NCI-H2081 (cell line): ENCODE data around the gene TSNAXIP1.
A peak's percentile ranks its signal among the peaks of the same experiment; 100 is the strongest.
"Not testable (repeated sequence)": the region's sequence is repeated elsewhere in the genome, so short reads cannot be mapped to it uniquely, and the experiment has no call there.

ENCODE experiments used
- DNase-seq, 2 experiments: peaks; one replicate each; lab custom pipeline; 2025; lab: John Stamatoyannopoulos, UW

TSNAXIP1 gene

DNA sequence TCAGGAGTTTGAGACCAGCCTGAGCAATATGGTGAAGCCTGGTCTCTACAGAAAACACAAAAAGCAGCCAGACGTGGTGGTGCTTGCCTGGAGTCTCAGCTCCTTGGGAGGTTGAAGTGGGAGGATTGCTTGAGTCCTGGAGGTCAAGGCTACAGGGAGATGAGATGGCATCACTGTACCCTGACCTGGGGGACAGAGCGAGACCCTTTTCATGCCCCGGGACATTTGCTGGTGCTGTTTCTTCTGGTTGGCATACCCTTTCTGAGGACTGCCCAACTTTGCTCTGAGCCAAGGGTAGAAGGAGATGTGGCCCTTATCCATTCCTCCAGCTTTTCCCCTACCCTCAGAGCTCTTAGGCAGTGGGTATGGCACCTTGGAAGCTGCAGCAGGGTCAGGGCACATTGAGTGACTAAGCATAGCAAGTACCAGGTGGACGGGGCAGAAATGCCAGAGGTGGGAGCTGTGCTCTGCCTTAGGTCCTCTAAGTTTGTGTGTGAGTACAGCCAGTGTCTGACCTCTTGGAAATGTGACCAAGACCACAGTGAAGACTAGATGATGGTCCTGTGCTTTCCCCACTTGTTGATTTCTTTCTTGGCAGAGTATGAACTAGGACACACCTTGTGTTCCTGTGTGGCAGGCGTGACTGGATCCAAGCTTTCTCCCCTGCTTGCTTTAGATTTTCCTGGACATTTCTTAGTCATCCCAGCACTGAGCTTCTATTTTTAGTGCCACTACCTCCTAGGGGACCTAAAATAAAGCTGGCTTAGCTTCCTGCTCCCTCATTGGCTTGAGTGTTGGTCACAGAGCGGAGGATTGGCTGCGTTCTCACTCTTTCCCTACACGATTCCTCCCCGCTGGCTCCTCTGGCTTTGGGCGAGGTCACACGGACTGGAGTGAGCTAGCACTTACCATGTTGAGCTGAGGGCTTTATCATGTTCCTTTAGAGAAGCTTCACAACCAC lies 56.2 kb downstream of the TSNAXIP1 start:
- DNase-seq = no peak

DNA sequence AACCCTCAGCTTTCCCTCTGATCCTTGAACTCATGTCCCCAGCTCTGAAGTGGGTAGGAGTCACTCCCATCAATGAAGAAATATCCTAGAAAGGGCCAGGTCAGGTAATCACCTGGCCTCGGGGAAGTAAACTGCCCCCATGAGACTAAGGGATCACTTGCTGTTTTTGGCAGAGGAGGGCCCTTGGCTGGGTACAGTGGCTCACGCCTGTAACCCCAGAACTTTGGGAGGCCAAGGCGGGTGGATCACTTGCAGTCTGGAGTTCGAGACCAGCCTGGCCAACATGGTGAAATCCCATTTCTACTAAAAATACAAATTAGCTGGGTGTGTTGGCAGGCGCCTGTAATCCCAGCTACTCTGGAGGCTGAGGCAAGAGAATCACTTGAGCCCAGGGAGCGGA lies 57.4 kb downstream of the TSNAXIP1 start:
- not testable (repeated sequence) for DNase-seq

- DNase-seq = no peak
Observed at GRCh38 chr16:67864594-67864993, 57.9 kb downstream of the TSNAXIP1 start.

- no peak for DNase-seq
Observed at GRCh38 chr16:67865318-67865717, 58.6 kb downstream of the TSNAXIP1 start.

DNA sequence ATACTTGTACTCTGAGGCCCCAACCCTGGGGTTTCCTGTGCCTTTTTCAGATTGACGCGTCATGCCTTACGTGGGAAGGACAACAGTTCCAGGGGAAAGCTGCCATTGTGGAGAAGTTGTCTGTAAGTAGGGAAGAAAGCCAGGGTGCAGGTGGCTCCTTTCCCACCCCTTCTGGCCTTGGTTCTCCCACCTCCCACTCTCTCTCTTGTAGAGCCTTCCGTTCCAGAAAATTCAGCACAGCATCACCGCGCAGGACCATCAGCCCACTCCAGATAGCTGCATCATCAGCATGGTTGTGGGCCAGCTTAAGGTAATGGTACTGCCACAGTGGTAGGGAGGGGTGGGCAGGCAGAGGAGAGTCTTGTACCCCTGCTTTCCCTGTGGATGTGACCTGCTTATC lies 61.6 kb downstream of the TSNAXIP1 start:
- DNase-seq = no peak

- DNase-seq = no peak
Observed at GRCh38 chr16:67869653-67870052, 63.0 kb downstream of the TSNAXIP1 start.

DNA sequence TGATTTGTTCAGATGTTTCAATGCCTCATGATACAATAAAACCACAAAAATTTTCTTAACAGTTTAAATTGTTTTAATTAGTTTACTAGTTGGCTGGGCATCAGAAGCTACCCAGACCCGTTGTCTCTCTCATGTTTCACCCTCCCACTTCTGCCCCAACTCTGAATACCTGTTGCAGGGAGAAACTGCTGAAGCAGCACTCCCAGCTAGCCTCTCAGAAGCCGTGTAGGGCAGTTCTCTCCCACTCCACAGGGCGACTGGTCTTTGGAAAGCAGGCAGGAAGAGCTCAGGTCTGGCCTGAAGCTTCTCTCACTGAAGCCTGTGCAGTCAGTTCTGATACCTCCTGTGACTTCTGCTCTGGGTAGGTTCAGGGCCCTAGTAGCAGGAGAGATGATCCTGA lies 64.6 kb downstream of the TSNAXIP1 start:
- DNase-seq = no peak

GRCh38 chr16:67872131-67872630 lies 65.5 kb downstream of the TSNAXIP1 start:
- DNase-seq = no peak

GRCh38 chr16:67872631-67873434 lies 66.1 kb downstream of the TSNAXIP1 start, which contains the start of gene EDC4:
EDC4 (plus strand) TSS chr16:67873052; CDS start chr16:67873262, 210 bp downstream.
- DNase-seq = peak; percentile 24 to 54

- no peak for DNase-seq
Observed at GRCh38 chr16:67873435-67874370, 67.0 kb downstream of the TSNAXIP1 start.

- DNase-seq = no peak
Observed at GRCh38 chr16:67874372-67874771, 67.7 kb downstream of the TSNAXIP1 start.

DNA sequence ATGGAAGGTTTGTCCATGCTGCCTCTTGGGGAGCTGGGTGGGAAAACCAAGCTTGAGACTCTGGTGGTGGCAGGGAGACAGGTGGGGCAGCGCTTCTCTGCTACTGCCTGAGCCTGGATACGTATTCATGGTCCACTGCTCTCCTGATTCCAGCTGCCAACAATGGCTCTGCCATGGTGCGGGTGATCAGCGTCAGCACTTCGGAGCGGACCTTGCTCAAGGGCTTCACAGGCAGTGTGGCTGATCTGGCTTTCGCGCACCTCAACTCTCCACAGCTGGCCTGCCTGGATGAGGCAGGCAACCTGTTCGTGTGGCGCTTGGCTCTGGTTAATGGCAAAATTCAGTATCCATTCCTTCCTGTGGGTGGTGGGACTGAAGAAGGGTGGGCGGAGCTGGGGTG lies 70.4 kb downstream of the TSNAXIP1 start:
- no peak for DNase-seq
